ENCODE measurements around the gene SDF2.

Gene SDF2

GRCh38 chr17:28635506-28635905, 26.2 kb downstream of the SDF2 start:
- Histone ChIP-seq H3K36me3 (ENCODE audit: control insufficient read depth, insufficient read depth, low read length) (no peaks in the 10 kb centered on the region), H2AFZ (no peak overlapping the region), H3K4me1 (no peaks in the 10 kb centered on the region), H3K9ac (no peak overlapping the region), H3K79me2 (peaks cover 11% of the 10 kb centered on the region), H3K4me3 (ENCODE audit: low read depth, low read length) (no peak overlapping the region), H3K27ac (no peak overlapping the region), H3K4me2 (ENCODE audit: low read length) (no peak overlapping the region), H3K9me3 (ENCODE audit: control insufficient read depth, low read length) (no peaks in the 10 kb centered on the region), H3K27me3 (ENCODE audit: control insufficient read depth, insufficient read depth, low read length) (no peaks in the 10 kb centered on the region)
- TF ChIP-seq CTCF (IDR thresholded peaks at IDR 0.05), result no peak

GRCh38 chr17:28634206-28634865, 27.4 kb downstream of the SDF2 start:
- H3K4me2 ChIP-seq (ENCODE audit: low read length), result no peak overlapping the region
- H3K4me3 ChIP-seq (ENCODE audit: low read depth, low read length), result no peak overlapping the region
- no peaks in the 10 kb centered on the region for H3K36me3 ChIP-seq (ENCODE audit: control insufficient read depth, insufficient read depth, low read length)
- no peaks in the 10 kb centered on the region for H3K27me3 ChIP-seq (ENCODE audit: control insufficient read depth, insufficient read depth, low read length)
- no peaks in the 10 kb centered on the region for H3K4me1 ChIP-seq
- H2AFZ ChIP-seq, result no peak overlapping the region
- H3K9me3 ChIP-seq (ENCODE audit: control insufficient read depth, low read length), result no peaks in the 10 kb centered on the region
- peaks cover 11% of the 10 kb centered on the region for H3K79me2 ChIP-seq
- H3K9ac ChIP-seq, result no peak overlapping the region
- TF ChIP-seq CTCF (IDR thresholded peaks at IDR 0.05), result no peak
- no peak overlapping the region for H3K27ac ChIP-seq

GRCh38 chr17:28626818-28627217, 34.9 kb downstream of the SDF2 start:
- Histone ChIP-seq H3K9ac (no peak overlapping the region), H3K27ac (no peak overlapping the region), H3K4me2 (ENCODE audit: low read length) (no peak overlapping the region), H3K36me3 (ENCODE audit: control insufficient read depth, insufficient read depth, low read length) (no peaks in the 10 kb centered on the region), H3K9me3 (ENCODE audit: control insufficient read depth, low read length) (no peaks in the 10 kb centered on the region), H2AFZ (no peak overlapping the region), H3K79me2 (no peaks in the 10 kb centered on the region), H3K27me3 (ENCODE audit: control insufficient read depth, insufficient read depth, low read length) (no peaks in the 10 kb centered on the region), H3K4me1 (no peaks in the 10 kb centered on the region), H3K4me3 (ENCODE audit: low read depth, low read length) (no peak overlapping the region)
- no peak for TF ChIP-seq CTCF (IDR thresholded peaks at IDR 0.05)

- H3K4me3 ChIP-seq (ENCODE audit: low read depth, low read length), result no peak overlapping the region
- TF ChIP-seq CTCF (IDR thresholded peaks at IDR 0.05), result no peak
- H3K27ac ChIP-seq, result no peak overlapping the region
- no peaks in the 10 kb centered on the region for H3K79me2 ChIP-seq
- no peaks in the 10 kb centered on the region for H3K9me3 ChIP-seq (ENCODE audit: control insufficient read depth, low read length)
- no peaks in the 10 kb centered on the region for H3K4me1 ChIP-seq
- H3K4me2 ChIP-seq (ENCODE audit: low read length), result no peak overlapping the region
- no peak overlapping the region for H2AFZ ChIP-seq
- no peak overlapping the region for H3K9ac ChIP-seq
- H3K36me3 ChIP-seq (ENCODE audit: control insufficient read depth, insufficient read depth, low read length), result no peaks in the 10 kb centered on the region
- H3K27me3 ChIP-seq (ENCODE audit: control insufficient read depth, insufficient read depth, low read length), result no peaks in the 10 kb centered on the region
Observed at GRCh38 chr17:28624148-28624547, 37.6 kb downstream of the SDF2 start.

GRCh38 chr17:28623696-28624095, 38.0 kb downstream of the SDF2 start:
- Histone ChIP-seq H3K4me3 (ENCODE audit: low read depth, low read length) (no peak overlapping the region), H3K27ac (no peak overlapping the region), H3K4me1 (no peaks in the 10 kb centered on the region), H3K79me2 (no peaks in the 10 kb centered on the region), H3K27me3 (ENCODE audit: control insufficient read depth, insufficient read depth, low read length) (no peaks in the 10 kb centered on the region), H3K9ac (no peak overlapping the region), H3K36me3 (ENCODE audit: control insufficient read depth, insufficient read depth, low read length) (no peaks in the 10 kb centered on the region), H2AFZ (no peak overlapping the region), H3K4me2 (ENCODE audit: low read length) (no peak overlapping the region), H3K9me3 (ENCODE audit: control insufficient read depth, low read length) (no peaks in the 10 kb centered on the region)
- TF ChIP-seq CTCF (IDR thresholded peaks at IDR 0.05), result no peak
